Spleen (tissue), 11 donors: Measurements from ENCODE around the gene ETV5. TPM values are rescaled to one million over a fixed set of nuclear protein-coding genes. Genes with fewer than 3 reads are reported as not detected.

ENCODE experiments used
- DNase-seq: peaks from one replicate; pipeline ENCODE4 v3.0.0-alpha.2; 2020
- H3K27ac ChIP-seq, 8 donors: fragments of 200-600 bp; sonication (generic) in 7 of 8; 1 replicate in 4 of 8; 2 replicates in 4 of 8; pipeline versions ENCODE4 v1.5.0 to v1.8.0; 2016 to 2021; ENCODE audit warnings: inconsistent platforms in 4 of 8, mild to moderate bottlenecking in 4 of 8, moderate library complexity in 1 of 8
- H3K27me3 ChIP-seq, 7 donors: fragments of 200-600 bp; sonication (generic) in 6 of 7; replicated peaks in 1 of 7; 1 replicate in 4 of 7; 2 replicates in 3 of 7; pipeline versions ENCODE4 v1.5.0 to v1.8.0; 2016 to 2021; ENCODE audit warnings: inconsistent platforms in 3 of 7, mild to moderate bottlenecking in 1 of 7
- H3K36me3 ChIP-seq, 6 donors: fragments of 200-600 bp; sonication (generic) in 5 of 6; 1 replicate in 4 of 6; 2 replicates in 2 of 6; pipeline versions ENCODE4 v1.5.0 to v1.8.0; 2016 to 2021; ENCODE audit warnings: inconsistent platforms in 2 of 6
- H3K4me1 ChIP-seq, 6 donors: fragments of 200-600 bp; sonication (generic) in 5 of 6; 1 replicate in 3 of 6; 2 replicates in 3 of 6; pipeline versions ENCODE4 v1.5.0 to v1.8.0; 2016 to 2021; ENCODE audit warnings: inconsistent platforms in 3 of 6
- H3K4me3 ChIP-seq, 8 donors: fragments of 200-600 bp; sonication (generic) in 7 of 8; 1 replicate in 4 of 8; 2 replicates in 4 of 8; pipeline versions ENCODE4 v1.5.0 to v1.8.0; 2016 to 2021; ENCODE audit warnings: inconsistent platforms in 4 of 8, mild to moderate bottlenecking in 4 of 8, moderate library complexity in 2 of 8
- H3K9me3 ChIP-seq, 8 donors: fragments of 200-600 bp; sonication (generic) in 7 of 8; 1 replicate in 4 of 8; 2 replicates in 4 of 8; pipeline versions ENCODE4 v1.5.0 to v1.8.0; 2016 to 2021; ENCODE audit warnings: inconsistent platforms in 4 of 8
- CTCF ChIP-seq, 11 experiments: fragments of 200-600 bp in 7 of 11; fragments of 450-650 bp in 4 of 11; sonication (generic) in 4 of 11; IDR thresholded peaks in 8 of 11; conservative IDR thresholded peaks in 3 of 11; 1 replicate in 7 of 11; 2 replicates in 4 of 11; pipeline versions ENCODE4 v1.4.0 to v1.8.0; 2016 to 2021; ENCODE audit warnings: antibody characterized with exemption in 11 of 11, inconsistent platforms in 4 of 11, mild to moderate bottlenecking in 1 of 11
- POLR2A ChIP-seq, 3 donors: fragments of 450-650 bp; IDR thresholded peaks; one replicate each; pipeline ENCODE4 v1.5.1; 2017; ENCODE audit warnings: antibody characterized with exemption in 3 of 3, mild to moderate bottlenecking in 1 of 3
- POLR2AphosphoS5 ChIP-seq, 3 donors: sonication (generic); formaldehyde crosslinking; IDR thresholded peaks; one replicate each; pipeline ENCODE4 v1.5.1; 2017; ENCODE audit warnings: antibody characterized with exemption in 3 of 3
- WGBS, 5 donors: extraction: QIAGEN DNeasy Blood & Tissue Kit in 3 of 5; methylation state at CpG; one replicate each; pipeline versions ENCODE4 v1.1.5 to v1.1.7; 2013 to 2018; 5-methylcytosine and 5-hydroxymethylcytosine counted together
- intact Hi-C: fragments of 100-400 bp; cut with DNase I; formaldehyde crosslinking; loops from one replicate; pipeline ENCODE4 v1.15.0; 2023; ENCODE audit warnings: low total_unique reads
- polyA plus RNA-seq, 3 donors: library from polyadenylated mRNA; stranded (reverse); fragments of 200-250 nt; gene quantifications; one replicate each; pipeline ENCODE4 v1.2.1, GENCODE V29; 2013
- total RNA-seq, 7 donors: library from RNA; depleted of rRNA in 3 of 7; stranded (reverse); fragments of >200 nt in 3 of 7; fragmentation: NEBNext Ultra II Directional in 4 of 7; extraction: Animal tissue kit (Norgen Biotek cat#: 25700) in 4 of 7; gene quantifications; one replicate each; pipeline versions ENCODE4 v1.1.0 to v1.2.1, GENCODE V29; 2016 to 2021
- donor health status: healthy with polysubstance abuse.
- donor health status: DM: no; HTN: no; CAD: no; lungs with moderate emphysema.
- donor health status: DM: no; HTN: no; CAD: no.
- donor health status: Bipolar disorder and iron deficiency.
- donor health status: healthy.
- donor health status: DM: no; HTN: no; CAD: no.
- donor health status: DM: yes; HTN: yes; CAD: no.

ETV5 gene
- total and polyA plus RNA-seq, 10 donors: 5.2 to 65.5 (median 24.0) TPM

GRCh38 chr3:186059192-186059591 is 49.7 kb downstream of the ETV5 start:
- whole genome bisulfite sequencing, 5 donors: 91 to 98% (median 93%) methylated on average over 6 of the region's 6 CpGs
- intact Hi-C loops: no loop called here
- TF ChIP-seq POLR2A (IDR thresholded peaks at IDR 0.05): no peak
- TF ChIP-seq CTCF (IDR thresholded peaks at IDR 0.05 in 8 of 11, conservative IDR thresholded peaks at IDR 0.05 in 3 of 11): no peak
- no peak for TF ChIP-seq POLR2AphosphoS5 (IDR thresholded peaks at IDR 0.05)
- Histone ChIP-seq H3K27ac (no peak overlapping the region), H3K4me1 (no peaks in the 10 kb centered on the region), H3K4me3 (no peak overlapping the region), H3K36me3 (peaks cover 0 to 23% (median 0%) of the 10 kb centered on the region in 6 donors), H3K27me3 (peaks cover 0 to 9% (median 0%) of the 10 kb centered on the region in 7 donors), H3K9me3 (no peaks in the 10 kb centered on the region)
- DNase-seq: no peak

GRCh38 chr3:186058225-186058624 is 50.7 kb downstream of the ETV5 start:
- no peak for TF ChIP-seq POLR2AphosphoS5 (IDR thresholded peaks at IDR 0.05)
- no peak for TF ChIP-seq POLR2A (IDR thresholded peaks at IDR 0.05)
- no peak for TF ChIP-seq CTCF (IDR thresholded peaks at IDR 0.05 in 8 of 11, conservative IDR thresholded peaks at IDR 0.05 in 3 of 11)
- DNase-seq: no peak
- intact Hi-C loops: no loop called here
- peaks cover 0 to 23% (median 0%) of the 10 kb centered on the region in 6 donors for H3K36me3 ChIP-seq
- 89 to 98% (median 94%) methylated on average over 6 of the region's 6 CpGs for WGBS, 5 donors
- H3K9me3 ChIP-seq: no peaks in the 10 kb centered on the region
- H3K4me1 ChIP-seq: no peaks in the 10 kb centered on the region
- no peak overlapping the region for H3K27ac ChIP-seq
- no peak overlapping the region for H3K4me3 ChIP-seq
- H3K27me3 ChIP-seq: peaks cover 0 to 9% (median 0%) of the 10 kb centered on the region in 7 donors

DNA sequence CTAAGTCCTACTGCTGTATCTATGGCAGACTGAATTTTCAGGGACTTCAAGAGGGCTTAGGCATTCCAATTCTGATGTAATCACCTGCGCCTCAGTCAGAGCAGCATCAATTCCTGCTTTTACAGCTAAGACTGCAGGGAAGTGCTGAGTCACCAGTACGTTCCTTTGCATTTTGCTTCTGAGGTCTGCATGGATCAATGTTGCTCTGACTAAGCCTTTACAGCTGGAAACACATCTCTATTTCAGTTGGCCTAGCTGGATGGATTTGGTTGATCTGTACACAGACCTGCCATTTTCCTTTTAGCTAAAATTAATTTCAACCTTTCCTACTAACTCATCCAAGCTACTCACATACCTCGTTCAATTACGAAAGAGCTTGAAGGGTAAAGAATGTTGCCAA is 51.3 kb downstream of the ETV5 start:
- Histone ChIP-seq H3K36me3 (peaks cover 0 to 23% (median 0%) of the 10 kb centered on the region in 6 donors), H3K27me3 (peaks cover 0 to 9% (median 0%) of the 10 kb centered on the region in 7 donors), H3K27ac (no peak overlapping the region), H3K9me3 (no peaks in the 10 kb centered on the region), H3K4me3 (no peak overlapping the region), H3K4me1 (no peaks in the 10 kb centered on the region)
- no peak for DNase-seq
- TF ChIP-seq POLR2A (IDR thresholded peaks at IDR 0.05) (no peak), CTCF (IDR thresholded peaks at IDR 0.05 in 8 of 11, conservative IDR thresholded peaks at IDR 0.05 in 3 of 11) (no peak), POLR2AphosphoS5 (IDR thresholded peaks at IDR 0.05) (no peak)
- intact Hi-C loops: no loop called here
- 62 to 90% (median 74%) methylated on average over 4 of the region's 4 CpGs for WGBS, 5 donors

- Histone ChIP-seq H3K27me3 (peaks cover 0 to 9% (median 0%) of the 10 kb centered on the region in 7 donors), H3K36me3 (peaks cover 0 to 45% (median 0%) of the 10 kb centered on the region in 6 donors), H3K27ac (no peak overlapping the region), H3K9me3 (no peaks in the 10 kb centered on the region), H3K4me1 (no peaks in the 10 kb centered on the region), H3K4me3 (no peak overlapping the region)
- no peak for DNase-seq
- intact Hi-C loops: no loop called here
- WGBS, 5 donors: 68 to 89% (median 82%) methylated on average over 8 of the region's 8 CpGs
- TF ChIP-seq POLR2A (IDR thresholded peaks at IDR 0.05) (no peak), CTCF (IDR thresholded peaks at IDR 0.05 in 8 of 11, conservative IDR thresholded peaks at IDR 0.05 in 3 of 11) (no peak), POLR2AphosphoS5 (IDR thresholded peaks at IDR 0.05) (no peak)
Observed at GRCh38 chr3:186054792-186055352, 54.0 kb downstream of the ETV5 start.
